Right lobe of liver (tissue), 4 donors: ENCODE measurements around the gene BTNL2.

ENCODE experiments used
- CTCF ChIP-seq, 4 donors: fragments of 200-600 bp in 3 of 4; fragments of 450-650 bp in 1 of 4; IDR thresholded peaks; one replicate each; pipeline versions ENCODE4 v1.5.1 to v1.8.0; 2016 to 2022; ENCODE audit warnings: antibody characterized with exemption in 4 of 4, mild to moderate bottlenecking in 2 of 4
- POLR2A ChIP-seq: fragments of 450-650 bp; IDR thresholded peaks from one replicate; pipeline ENCODE4 v1.6.1; 2017; ENCODE audit warnings: antibody characterized with exemption, mild to moderate bottlenecking
- donor health status: DM: no; HTN: no; CAD: no.
- donor health status: DM: no; HTN: no; CAD: no.
- donor health status: DM: no; HTN: yes; CAD: no.

DNA sequence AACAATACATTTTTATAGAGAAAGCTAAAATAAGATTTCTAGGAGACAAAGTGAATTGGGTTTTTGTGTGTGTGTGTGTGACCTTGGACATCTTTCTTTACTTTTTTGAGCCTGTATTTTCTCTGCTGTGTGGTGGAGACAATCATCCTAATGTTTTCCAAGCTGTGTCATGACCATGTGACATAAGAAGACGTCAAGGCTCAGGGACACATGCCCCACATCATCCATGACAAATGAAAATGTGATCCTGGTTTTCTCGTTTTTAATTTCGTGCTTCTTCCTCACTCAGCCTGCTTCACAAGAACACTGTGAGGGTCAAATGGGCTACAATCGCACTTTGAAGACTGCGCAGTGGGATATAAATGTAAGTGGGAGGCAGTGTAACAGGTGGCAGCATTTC lies 3.9 kb upstream of the BTNL2 start:
- no peak for TF ChIP-seq CTCF (IDR thresholded peaks at IDR 0.05)
- TF ChIP-seq POLR2A, result no peak
